Right renal pelvis (tissue), 4 donors: Measurements from ENCODE around the gene ABCC9. TPM values are rescaled to one million over a fixed set of nuclear protein-coding genes. Genes with fewer than 3 reads are reported as not detected.
"Not testable (repeated sequence)": the region's sequence is repeated elsewhere in the genome, so short reads cannot be mapped to it uniquely, and the experiment has no call there.

Experiments
- DNase-seq, 4 donors: peaks; one replicate each; pipeline ENCODE4 v3.0.0-alpha.2; 2013; ENCODE audit warnings: low read depth in 4 of 4, low spot score in 3 of 4, missing footprints in 1 of 4
- polyA plus RNA-seq, 4 donors: library from polyadenylated mRNA; unstranded; fragments of 120-200 nt; gene quantifications; one replicate each; pipeline ENCODE4 v1.2.1, GENCODE V29; 2013; ENCODE audit not compliant: insufficient read length in 4 of 4

ABCC9 gene
- polyA plus RNA-seq, 4 donors, result 18.0 to 26.8 (median 22.3) TPM

- no peak for DNase-seq
These were observed 2.3 kb downstream of the ABCC9 start for GRCh38 chr12:21938879-21939278.

- no peak for DNase-seq
These were observed 7.1 kb downstream of the ABCC9 start for GRCh38 chr12:21934173-21934572.

- DNase-seq, result no peak
These were observed 7.6 kb downstream of the ABCC9 start for GRCh38 chr12:21933656-21934055.

- DNase-seq, result not testable (repeated sequence)
These were observed 11.3 kb downstream of the ABCC9 start for GRCh38 chr12:21929972-21930371.

- DNase-seq, result no peak
These were observed 15.8 kb downstream of the ABCC9 start for GRCh38 chr12:21925296-21925913.

- no peak for DNase-seq
These were observed 19.8 kb downstream of the ABCC9 start for GRCh38 chr12:21921436-21921835.

GRCh38 chr12:21918456-21918855 is 22.8 kb downstream of the ABCC9 start:
- DNase-seq, result no peak

- DNase-seq, result no peak
These were observed 27.4 kb downstream of the ABCC9 start for GRCh38 chr12:21913823-21914222.

GRCh38 chr12:21912318-21912717 is 28.9 kb downstream of the ABCC9 start:
- no peak for DNase-seq

- no peak for DNase-seq
These were observed 29.4 kb downstream of the ABCC9 start for GRCh38 chr12:21911832-21912231.

GRCh38 chr12:21910657-21911056 is 30.6 kb downstream of the ABCC9 start:
- no peak for DNase-seq

- no peak for DNase-seq
These were observed 33.0 kb downstream of the ABCC9 start for GRCh38 chr12:21907948-21908837.

GRCh38 chr12:21906919-21907493 is 34.2 kb downstream of the ABCC9 start:
- no peak for DNase-seq

- DNase-seq, result not testable (repeated sequence)
These were observed 41.7 kb downstream of the ABCC9 start for GRCh38 chr12:21899532-21899931.

GRCh38 chr12:21895651-21896050 is 45.6 kb downstream of the ABCC9 start:
- DNase-seq, result no peak

GRCh38 chr12:21894792-21895595 is 46.2 kb downstream of the ABCC9 start:
- DNase-seq, result no peak

GRCh38 chr12:21893924-21894323 is 47.3 kb downstream of the ABCC9 start:
- no peak for DNase-seq

- DNase-seq, result no peak
These were observed 48.9 kb downstream of the ABCC9 start for GRCh38 chr12:21892341-21892740.

- DNase-seq, result no peak
These were observed 49.4 kb downstream of the ABCC9 start for GRCh38 chr12:21891751-21892217.

GRCh38 chr12:21888276-21888863 is 52.9 kb downstream of the ABCC9 start:
- no peak for DNase-seq
